Activated CD8-positive, alpha-beta T cell treated with anti-CD3 and anti-CD28 coated beads for 36 hours (primary cell): ENCODE results near the gene RBM8A. TPM values are rescaled to one million over a fixed set of nuclear protein-coding genes. Genes with fewer than 3 reads are reported as not detected.

Experiments
- ATAC-seq: fragments of 200-7000 bp; cut with Tn5 transposase; one replicate; pipeline ENCODE4 v1.10.0; 2021; ENCODE audit warnings: mild to moderate bottlenecking, moderate library complexity
- CTCF ChIA-PET: fragments of 350-600 bp; sonication (Branson Sonifier 250); formaldehyde crosslinking; loops from one replicate; lab custom pipeline; 2021; ENCODE audit warnings: antibody characterized with exemption; lab: Charles Lee
- POLR2A ChIA-PET: fragments of 350-600 bp; sonication (Branson Sonifier 250); formaldehyde crosslinking; loops from one replicate; lab custom pipeline; 2021; ENCODE audit warnings: antibody characterized with exemption; lab: Charles Lee
- DNase-seq: peaks from one replicate; pipeline ENCODE4 v3.0.0-alpha.2; 2020
- H3K27ac Mint-ChIP-seq: one replicate; pipeline ENCODE4 v1.8.0; 2021; ENCODE audit warnings: mild to moderate bottlenecking, mixed read lengths
- H3K27me3 Mint-ChIP-seq: one replicate; pipeline ENCODE4 v1.8.0; 2021; ENCODE audit warnings: mixed read lengths
- H3K36me3 Mint-ChIP-seq: one replicate; pipeline ENCODE4 v1.8.0; 2021; ENCODE audit warnings: low read depth, mixed read lengths
- H3K4me1 Mint-ChIP-seq: one replicate; pipeline ENCODE4 v1.8.0; 2021; ENCODE audit warnings: low read depth, mixed read lengths
- H3K4me3 Mint-ChIP-seq: one replicate; pipeline ENCODE4 v1.8.0; 2021; ENCODE audit warnings: mild to moderate bottlenecking, moderate library complexity, mixed read lengths
- H3K9me3 Mint-ChIP-seq: one replicate; pipeline ENCODE4 v1.8.0; 2021; ENCODE audit warnings: mixed read lengths
- intact Hi-C: fragments of 100-400 bp; cut with micrococcal nuclease; formaldehyde crosslinking; loops from one replicate; pipeline ENCODE4 v1.10.0; 2022
- total RNA-seq, 2 experiments: library from RNA; stranded (reverse); gene quantifications; one replicate each; pipeline ENCODE4 v1.2.3, GENCODE V29; 2021
- TF ChIP-seq, protein P1 (sequence below): fragments of 200-600 bp; IDR thresholded peaks from one replicate; pipeline ENCODE4 v1.8.0; 2022; ENCODE audit warnings: antibody characterized with exemption, mild to moderate bottlenecking

Gene RBM8A
- total RNA-seq, 2 experiments from 2014 or later, result 261 to 269 TPM

GRCh38 chr1:145885738-145886287 is 41.5 kb downstream of the RBM8A start, which contains the start of gene ANKRD35:
TSS of gene ANKRD35 (minus strand) at chr1:145885866. CDS start at chr1:145885758, 108 bp downstream.
- Mint-ChIP-seq H3K9me3 (no peaks in the 10 kb centered on the region), H3K36me3 (no peaks in the 10 kb centered on the region), H3K4me1 (peaks cover 17% of the 10 kb centered on the region), H3K27ac (no peak within 1 kb of the TSS), H3K27me3 (peaks cover 20% of the 10 kb centered on the region), H3K4me3 (peak within 1 kb of the TSS; percentile 74)
- DNase-seq, result peak; percentile 95
- CTCF ChIA-PET, result interaction anchor here (1.0 to 10.2 kb wide), 5 partner anchors 14 to 39 kb away, joined by 3 to 91 read pairs (median 7); partner anchors contain the start of genes ITGA10, NUDT17 and PIAS3
- intact Hi-C loops, result no loop called here
- TF ChIP-seq, protein P1, sequence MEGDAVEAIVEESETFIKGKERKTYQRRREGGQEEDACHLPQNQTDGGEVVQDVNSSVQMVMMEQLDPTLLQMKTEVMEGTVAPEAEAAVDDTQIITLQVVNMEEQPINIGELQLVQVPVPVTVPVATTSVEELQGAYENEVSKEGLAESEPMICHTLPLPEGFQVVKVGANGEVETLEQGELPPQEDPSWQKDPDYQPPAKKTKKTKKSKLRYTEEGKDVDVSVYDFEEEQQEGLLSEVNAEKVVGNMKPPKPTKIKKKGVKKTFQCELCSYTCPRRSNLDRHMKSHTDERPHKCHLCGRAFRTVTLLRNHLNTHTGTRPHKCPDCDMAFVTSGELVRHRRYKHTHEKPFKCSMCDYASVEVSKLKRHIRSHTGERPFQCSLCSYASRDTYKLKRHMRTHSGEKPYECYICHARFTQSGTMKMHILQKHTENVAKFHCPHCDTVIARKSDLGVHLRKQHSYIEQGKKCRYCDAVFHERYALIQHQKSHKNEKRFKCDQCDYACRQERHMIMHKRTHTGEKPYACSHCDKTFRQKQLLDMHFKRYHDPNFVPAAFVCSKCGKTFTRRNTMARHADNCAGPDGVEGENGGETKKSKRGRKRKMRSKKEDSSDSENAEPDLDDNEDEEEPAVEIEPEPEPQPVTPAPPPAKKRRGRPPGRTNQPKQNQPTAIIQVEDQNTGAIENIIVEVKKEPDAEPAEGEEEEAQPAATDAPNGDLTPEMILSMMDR, result no peak
- ATAC-seq, result peak; percentile 99
- POLR2A ChIA-PET, result interaction anchor here (0.5 to 1.1 kb wide), 5 partner anchors 14 to 92 kb away, joined by 3 read pairs; no protein-coding TSS in a partner anchor

DNA sequence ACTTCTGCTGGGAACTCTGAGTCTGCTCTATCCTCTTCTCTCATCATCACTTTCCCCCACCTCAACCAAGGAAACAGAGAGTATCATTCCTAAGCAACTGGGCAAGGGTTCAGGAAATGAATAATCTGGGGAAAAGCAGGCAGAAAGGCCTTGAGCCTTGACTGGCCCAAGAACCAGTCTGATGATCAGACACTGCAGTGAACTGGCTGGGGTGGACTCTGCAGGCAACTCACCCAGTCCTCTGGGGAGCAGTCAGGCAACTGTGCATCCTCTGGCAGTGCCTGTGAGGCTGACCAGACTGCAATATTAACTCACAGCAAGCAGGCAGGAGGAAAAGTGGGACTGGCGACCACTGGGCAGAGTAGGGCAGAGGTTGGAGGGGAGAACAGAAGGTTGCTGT is 42.6 kb downstream of the RBM8A start:
- H3K9me3 Mint-ChIP-seq, result no peaks in the 10 kb centered on the region

DNA sequence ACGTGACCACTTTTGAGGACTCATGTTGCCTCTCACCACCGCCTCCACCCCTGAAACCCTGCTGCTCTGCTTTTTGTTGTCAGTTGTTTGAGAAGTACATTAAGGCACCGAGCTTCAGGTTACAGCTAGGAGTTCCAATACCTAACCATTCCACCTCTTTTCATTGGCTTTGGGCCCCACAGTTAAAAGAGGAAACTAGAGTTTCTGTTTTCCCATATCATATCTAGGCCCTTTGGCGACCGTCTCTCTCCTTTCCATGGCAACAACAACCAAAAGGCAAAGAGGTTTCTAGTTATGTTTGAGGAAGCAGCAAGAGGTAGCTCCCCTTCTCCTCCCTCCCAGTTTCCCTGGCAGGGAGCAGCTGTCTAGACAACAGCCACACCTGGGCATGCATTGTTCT is 47.5 kb downstream of the RBM8A start:
- Mint-ChIP-seq H3K36me3 (no peaks in the 10 kb centered on the region), H3K9me3 (no peaks in the 10 kb centered on the region), H3K4me1 (peaks cover 3% of the 10 kb centered on the region), H3K27ac (no peak overlapping the region), H3K4me3 (no peak overlapping the region), H3K27me3 (peaks cover 12% of the 10 kb centered on the region)
- intact Hi-C loops, result no loop called here
- CTCF ChIA-PET, result interaction anchor here (0.8 to 10.2 kb wide), 5 partner anchors 12 to 33 kb away, joined by 3 to 91 read pairs (median 32); partner anchors contain the start of genes ITGA10 and NUDT17
- POLR2A ChIA-PET, result interaction anchor here (1.1 to 2.1 kb wide), 2 partner anchors 34 to 116 kb away, joined by 4 read pairs; partner anchors contain the start of genes NUDT17 and TXNIP
- TF ChIP-seq, protein P1, result no peak
- ATAC-seq (no peak), DNase-seq (no peak)

More for the DNA sequence above, 42.6 kb downstream of the RBM8A start:
- intact Hi-C loops, result no loop called here
- ChIA-PET POLR2A (interaction anchor here (1.6 kb wide), 1 partner anchor 167 kb away, joined by 5 read pairs; no protein-coding TSS in a partner anchor), CTCF (interaction anchor here (1.1 to 10.2 kb wide), 5 partner anchors 25 to 93 kb away, joined by 4 to 91 read pairs (median 7); partner anchors contain the start of genes ITGA10, NUDT17 and PIAS3)
- Mint-ChIP-seq H3K4me3 (peak overlapping the region; percentile 74), H3K4me1 (peaks cover 17% of the 10 kb centered on the region), H3K27me3 (peaks cover 20% of the 10 kb centered on the region), H3K27ac (no peak overlapping the region), H3K36me3 (no peaks in the 10 kb centered on the region)
- no peak for ATAC-seq
- no peak for DNase-seq
- TF ChIP-seq, protein P1, result no peak

DNA sequence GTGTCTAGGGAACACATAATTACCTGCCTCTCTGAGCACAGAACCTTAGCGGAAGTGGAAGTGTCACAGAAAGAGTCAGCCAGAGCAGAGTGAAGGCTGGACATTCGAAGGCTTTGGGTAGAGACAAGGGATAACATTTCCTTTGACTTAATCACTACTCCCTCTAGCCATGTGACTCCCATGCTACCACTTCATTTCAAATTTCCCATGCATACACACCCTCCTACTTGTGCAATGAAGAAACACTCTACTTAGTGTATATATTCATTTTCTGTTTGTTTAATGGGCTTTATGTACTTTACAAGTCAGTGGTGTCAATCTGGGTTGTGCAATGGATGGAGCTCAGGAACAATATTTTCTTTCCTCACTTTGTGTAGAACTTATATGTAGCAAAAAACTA is 48.6 kb downstream of the RBM8A start:
- Mint-ChIP-seq H3K36me3 (no peaks in the 10 kb centered on the region), H3K4me3 (no peak overlapping the region), H3K9me3 (no peaks in the 10 kb centered on the region), H3K27me3 (peaks cover 8% of the 10 kb centered on the region), H3K27ac (no peak overlapping the region), H3K4me1 (no peaks in the 10 kb centered on the region)
- intact Hi-C loops, result no loop called here
- TF ChIP-seq, protein P1, result no peak
- ATAC-seq (no peak), DNase-seq (no peak)
- ChIA-PET CTCF (interaction anchor here (1.1 to 10.2 kb wide), 3 partner anchors 13 to 32 kb away, joined by 4 to 91 read pairs (median 43); partner anchors contain the start of gene NUDT17), POLR2A (interaction anchor here (0.5 to 1.0 kb wide), 3 partner anchors 16 to 67 kb away, joined by 3 to 4 read pairs (median 3); no protein-coding TSS in a partner anchor)
